ENCODE results near the gene ACTN1. TPM values are rescaled to one million over a fixed set of nuclear protein-coding genes. Genes with fewer than 3 reads are reported as not detected.
A peak's percentile ranks its signal among the peaks of the same experiment; 100 is the strongest.

The ACTN1 gene
- total RNA-seq, 2 experiments from 2014 or later, result 31.9 to 35.1 TPM

DNA sequence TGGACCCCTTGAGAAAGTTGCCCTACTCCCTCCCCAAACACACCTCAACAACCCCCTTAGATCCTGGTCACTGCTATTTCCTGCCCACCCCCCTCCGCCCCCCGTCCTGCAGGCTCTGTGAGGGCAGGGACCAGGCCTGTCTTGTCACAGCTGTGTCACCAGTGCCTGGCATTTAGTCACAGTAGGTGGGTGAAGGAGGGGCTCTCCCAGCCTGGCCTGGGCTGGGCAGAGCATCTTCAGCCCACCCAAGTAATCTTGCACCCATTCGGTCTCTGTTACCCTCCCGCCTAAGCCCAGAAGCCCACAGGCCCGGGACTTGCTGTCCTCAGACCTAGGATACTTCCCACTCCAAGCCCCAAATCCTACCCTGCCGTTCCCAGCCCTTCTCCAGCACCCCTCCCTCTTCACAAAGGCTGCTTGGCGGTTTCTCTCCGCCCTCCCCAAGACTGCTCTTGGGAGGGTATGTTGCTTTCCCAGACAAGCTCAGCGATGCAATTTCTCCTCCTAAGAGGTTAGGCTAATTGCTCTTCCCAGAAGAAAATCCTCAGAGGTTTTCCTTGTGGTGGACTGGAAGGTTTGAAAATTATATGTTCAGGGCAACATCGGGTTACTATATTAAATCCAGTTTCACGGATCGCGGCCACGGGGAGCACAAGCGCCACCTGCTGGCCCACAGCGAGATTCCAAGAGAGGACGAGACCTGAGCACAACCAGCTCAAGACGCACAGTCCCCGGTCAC is 135.5 kb downstream of the ACTN1 start:
- peak; percentile 77 for DNase-seq
- CTCF ChIA-PET, result interaction anchor here (0.6 to 1.8 kb wide), 30 partner anchors 15 to 1484 kb away, joined by 3 to 8 read pairs (median 3); partner anchors contain the start of gene EIF2S1
- POLR2A ChIA-PET, result no interaction called here
- Mint-ChIP-seq H3K9me3 (peaks cover 4% of the 10 kb centered on the region), H3K4me3 (no peak overlapping the region), H3K36me3 (ENCODE audit: low read depth) (peaks cover 5% of the 10 kb centered on the region), H3K4me1 (peaks cover 20% of the 10 kb centered on the region), H3K27me3 (no peaks in the 10 kb centered on the region), H3K27ac (no peak overlapping the region)

DNA sequence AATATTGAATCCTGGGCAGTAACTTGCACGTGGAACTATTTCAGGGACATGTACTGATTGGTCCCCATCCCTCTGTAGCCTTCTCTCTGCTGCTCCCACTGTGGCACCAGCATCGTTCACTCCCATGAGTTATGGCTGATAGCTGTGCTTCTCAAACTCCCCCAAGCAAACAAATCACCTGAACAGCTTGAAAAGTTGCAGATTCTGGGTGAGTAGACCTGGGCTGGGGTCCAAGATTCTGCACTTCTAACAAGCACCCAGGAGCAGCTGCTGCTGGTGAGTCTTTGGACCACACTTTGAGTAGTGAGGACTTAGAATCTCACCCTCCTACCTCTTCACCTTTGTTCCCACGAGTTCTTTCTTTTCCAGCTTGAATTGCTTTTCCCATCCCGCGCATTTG is 136.8 kb downstream of the ACTN1 start:
- no peak for DNase-seq
- no peak overlapping the region for H3K27ac Mint-ChIP-seq
- POLR2A ChIA-PET, result no interaction called here
- H3K36me3 Mint-ChIP-seq (ENCODE audit: low read depth), result peaks cover 6% of the 10 kb centered on the region
- H3K4me3 Mint-ChIP-seq, result no peak overlapping the region
- H3K27me3 Mint-ChIP-seq, result no peaks in the 10 kb centered on the region
- CTCF ChIA-PET, result interaction anchor here (0.9 to 1.8 kb wide), 3 partner anchors 13 to 578 kb away, joined by 3 to 7 read pairs (median 4); no protein-coding TSS in a partner anchor
- H3K4me1 Mint-ChIP-seq, result peaks cover 20% of the 10 kb centered on the region
- peaks cover 4% of the 10 kb centered on the region for H3K9me3 Mint-ChIP-seq

DNA sequence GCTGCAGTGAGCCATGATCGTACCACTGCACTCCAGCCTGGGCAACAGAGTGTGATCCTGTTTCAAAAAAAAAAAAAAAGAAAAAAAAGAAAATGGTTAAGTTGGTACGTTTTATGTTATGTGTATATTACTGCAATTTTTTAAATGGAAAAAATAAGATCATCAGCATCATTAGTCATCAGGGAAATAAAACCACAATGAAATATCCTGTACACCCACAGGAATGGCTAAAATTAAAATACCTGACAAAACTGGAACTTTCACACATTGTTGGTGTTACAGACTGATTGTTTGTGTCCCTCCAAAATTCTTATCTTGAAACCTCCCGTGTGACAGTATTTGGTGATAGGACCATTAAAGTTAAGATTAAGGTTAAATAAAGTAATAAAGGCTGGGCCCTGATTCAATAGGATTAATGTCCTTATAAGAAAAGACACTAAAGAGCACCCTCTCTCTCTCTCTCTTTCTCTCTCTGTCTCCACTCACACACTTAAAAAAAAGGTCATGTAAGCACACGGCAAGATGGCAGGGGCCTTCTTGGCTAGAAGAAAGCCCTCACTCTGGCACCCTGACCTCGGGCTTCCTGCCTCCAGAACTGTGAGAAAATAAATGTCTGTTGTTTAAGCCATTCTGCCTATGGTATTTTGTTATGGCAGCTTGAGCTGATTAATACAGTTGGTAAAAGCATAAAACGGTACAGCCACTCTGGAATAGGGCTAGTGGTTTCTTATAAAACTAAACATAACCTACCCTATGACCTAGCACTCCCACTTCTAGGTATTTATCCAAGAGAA is 137.9 kb downstream of the ACTN1 start:
- no peak overlapping the region for H3K27ac Mint-ChIP-seq
- peaks cover 12% of the 10 kb centered on the region for H3K9me3 Mint-ChIP-seq
- H3K4me1 Mint-ChIP-seq, result peaks cover 22% of the 10 kb centered on the region
- DNase-seq, result no peak
- POLR2A ChIA-PET, result no interaction called here
- CTCF ChIA-PET, result no interaction called here
- H3K4me3 Mint-ChIP-seq, result no peak overlapping the region
- H3K36me3 Mint-ChIP-seq (ENCODE audit: low read depth), result peaks cover 14% of the 10 kb centered on the region
- H3K27me3 Mint-ChIP-seq, result no peaks in the 10 kb centered on the region

DNA sequence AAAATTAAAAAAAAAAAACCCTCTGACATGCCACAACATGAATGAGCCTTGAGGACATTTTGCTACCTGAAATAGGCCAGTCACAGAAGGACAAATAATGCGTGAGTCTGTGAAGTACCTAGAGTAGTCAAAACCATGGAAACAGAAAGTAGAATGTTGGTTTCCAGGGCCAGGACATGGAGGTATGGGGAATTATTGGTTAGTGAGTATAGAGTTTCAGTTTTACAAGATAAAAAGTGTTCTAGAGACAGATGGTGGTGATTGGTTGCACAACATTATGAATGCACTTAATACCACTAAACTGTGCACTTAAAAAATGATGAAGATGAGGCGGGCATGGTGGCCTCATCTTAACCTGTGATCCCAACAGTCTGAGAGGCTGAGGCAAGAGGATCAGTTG is 138.6 kb downstream of the ACTN1 start:
- Mint-ChIP-seq H3K4me3 (no peak overlapping the region), H3K27ac (no peak overlapping the region)
- POLR2A ChIA-PET, result no interaction called here

DNA sequence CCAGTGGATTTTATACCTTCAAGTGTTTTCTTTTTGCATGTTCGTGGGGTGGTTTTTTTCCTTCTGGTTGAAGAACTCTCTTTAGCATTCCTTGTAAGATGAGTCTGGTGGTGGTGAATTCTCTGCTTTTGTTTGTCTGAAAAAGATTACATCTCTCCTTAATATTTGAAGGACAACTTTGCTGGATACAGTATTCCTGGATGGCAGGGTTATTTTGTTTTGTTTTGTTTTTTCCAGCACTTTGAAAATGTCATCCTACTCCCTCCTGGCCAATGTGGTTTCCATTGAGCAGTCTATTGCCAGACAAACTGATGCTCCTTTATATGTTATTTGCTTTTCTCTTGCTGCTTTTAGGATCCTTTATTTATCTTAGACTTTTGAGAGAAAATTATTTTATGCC is 143.0 kb downstream of the ACTN1 start:
- peaks cover 24% of the 10 kb centered on the region for H3K36me3 Mint-ChIP-seq (ENCODE audit: low read depth)
- H3K4me3 Mint-ChIP-seq, result no peak overlapping the region
- DNase-seq, result no peak
- POLR2A ChIA-PET, result no interaction called here
- peaks cover 16% of the 10 kb centered on the region for H3K4me1 Mint-ChIP-seq
- peaks cover 12% of the 10 kb centered on the region for H3K27me3 Mint-ChIP-seq
- H3K27ac Mint-ChIP-seq, result no peak overlapping the region
- peaks cover 30% of the 10 kb centered on the region for H3K9me3 Mint-ChIP-seq
- CTCF ChIA-PET, result no interaction called here

More for the DNA sequence above, 138.6 kb downstream of the ACTN1 start:
- CTCF ChIA-PET, result no interaction called here
- DNase-seq, result no peak
- Mint-ChIP-seq H3K27me3 (no peaks in the 10 kb centered on the region), H3K4me1 (peaks cover 29% of the 10 kb centered on the region), H3K9me3 (peaks cover 19% of the 10 kb centered on the region), H3K36me3 (ENCODE audit: low read depth) (peaks cover 20% of the 10 kb centered on the region)

DNA sequence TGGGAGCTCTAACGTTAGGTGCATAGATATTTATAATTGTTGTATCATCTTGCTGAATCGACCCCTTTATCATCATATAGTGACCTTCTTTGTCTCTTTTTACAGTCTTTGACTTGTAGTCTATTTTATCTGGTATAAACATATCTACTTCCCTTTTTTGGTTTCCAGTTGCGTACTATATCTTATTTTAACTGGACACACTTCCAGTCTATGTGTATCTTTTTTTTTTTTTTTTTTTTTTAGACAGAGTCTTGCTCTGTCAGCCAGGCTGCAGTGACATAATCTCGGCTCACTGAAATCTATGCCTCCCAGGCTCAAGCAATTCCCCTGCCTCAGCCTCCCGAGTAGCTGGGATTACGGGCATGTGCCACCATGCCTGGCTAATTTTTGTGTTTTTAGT is 144.3 kb downstream of the ACTN1 start:
- Mint-ChIP-seq H3K4me3 (no peak overlapping the region), H3K27me3 (peaks cover 18% of the 10 kb centered on the region), H3K36me3 (ENCODE audit: low read depth) (peaks cover 24% of the 10 kb centered on the region), H3K27ac (no peak overlapping the region), H3K4me1 (peaks cover 11% of the 10 kb centered on the region), H3K9me3 (peaks cover 30% of the 10 kb centered on the region)
- ChIA-PET POLR2A (no interaction called here), CTCF (no interaction called here)
- no peak for DNase-seq

DNA sequence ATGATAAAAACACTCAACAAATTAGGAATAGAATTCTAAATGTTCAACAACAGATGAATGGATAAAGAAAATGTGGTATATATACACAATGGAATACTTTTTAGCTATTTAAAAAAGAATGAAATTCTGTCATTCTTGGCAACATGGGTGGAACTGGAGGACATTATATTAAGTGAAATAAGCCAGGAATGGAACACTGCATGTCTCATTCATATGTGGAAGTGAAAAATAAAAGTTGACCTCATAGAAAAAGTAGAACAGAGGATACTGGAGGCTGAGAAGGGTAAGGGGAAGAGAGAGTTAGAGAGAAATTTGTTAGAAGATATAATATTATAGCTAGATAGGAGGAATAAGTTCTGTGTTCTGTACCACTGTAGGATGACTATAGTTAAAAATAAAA is 150.4 kb downstream of the ACTN1 start:
- no peak overlapping the region for H3K27ac Mint-ChIP-seq
- no peak overlapping the region for H3K4me3 Mint-ChIP-seq
- H3K9me3 Mint-ChIP-seq, result peaks cover 6% of the 10 kb centered on the region
- peaks cover 18% of the 10 kb centered on the region for H3K27me3 Mint-ChIP-seq
- no peaks in the 10 kb centered on the region for H3K4me1 Mint-ChIP-seq
- DNase-seq, result no peak
- CTCF ChIA-PET, result interaction anchor here (0.7 to 1.6 kb wide), 6 partner anchors 11 to 1063 kb away, joined by 3 to 4 read pairs (median 3); no protein-coding TSS in a partner anchor
- POLR2A ChIA-PET, result no interaction called here
- H3K36me3 Mint-ChIP-seq (ENCODE audit: low read depth), result peaks cover 2% of the 10 kb centered on the region

DNA sequence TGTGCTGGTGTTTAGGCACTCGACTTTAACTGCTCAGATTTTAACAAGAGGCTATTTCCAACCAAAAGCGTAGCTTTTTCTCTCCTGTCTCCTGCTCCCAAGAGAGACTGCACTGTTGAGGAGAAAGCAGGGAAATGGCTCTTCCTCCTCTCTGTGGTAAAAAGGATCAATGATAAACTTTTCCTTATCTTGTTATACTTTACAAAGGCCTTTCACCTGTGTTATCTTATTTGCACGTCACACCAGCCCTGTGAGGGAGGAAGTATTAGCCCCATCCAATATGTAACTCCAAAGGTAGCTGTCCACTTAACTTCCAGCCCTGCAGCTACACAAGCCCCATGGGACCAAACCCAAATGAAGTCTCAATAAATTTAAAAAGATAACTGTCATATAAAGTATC is 153.4 kb downstream of the ACTN1 start:
- no peaks in the 10 kb centered on the region for H3K36me3 Mint-ChIP-seq (ENCODE audit: low read depth)
- H3K27ac Mint-ChIP-seq, result no peak overlapping the region
- POLR2A ChIA-PET, result no interaction called here
- H3K9me3 Mint-ChIP-seq, result no peaks in the 10 kb centered on the region
- no peak overlapping the region for H3K4me3 Mint-ChIP-seq
- H3K27me3 Mint-ChIP-seq, result peaks cover 8% of the 10 kb centered on the region
- peaks cover 15% of the 10 kb centered on the region for H3K4me1 Mint-ChIP-seq
- no peak for DNase-seq
- CTCF ChIA-PET, result interaction anchor here (0.8 to 1.1 kb wide), 2 partner anchors 9 to 37 kb away, joined by 3 read pairs; no protein-coding TSS in a partner anchor

DNA sequence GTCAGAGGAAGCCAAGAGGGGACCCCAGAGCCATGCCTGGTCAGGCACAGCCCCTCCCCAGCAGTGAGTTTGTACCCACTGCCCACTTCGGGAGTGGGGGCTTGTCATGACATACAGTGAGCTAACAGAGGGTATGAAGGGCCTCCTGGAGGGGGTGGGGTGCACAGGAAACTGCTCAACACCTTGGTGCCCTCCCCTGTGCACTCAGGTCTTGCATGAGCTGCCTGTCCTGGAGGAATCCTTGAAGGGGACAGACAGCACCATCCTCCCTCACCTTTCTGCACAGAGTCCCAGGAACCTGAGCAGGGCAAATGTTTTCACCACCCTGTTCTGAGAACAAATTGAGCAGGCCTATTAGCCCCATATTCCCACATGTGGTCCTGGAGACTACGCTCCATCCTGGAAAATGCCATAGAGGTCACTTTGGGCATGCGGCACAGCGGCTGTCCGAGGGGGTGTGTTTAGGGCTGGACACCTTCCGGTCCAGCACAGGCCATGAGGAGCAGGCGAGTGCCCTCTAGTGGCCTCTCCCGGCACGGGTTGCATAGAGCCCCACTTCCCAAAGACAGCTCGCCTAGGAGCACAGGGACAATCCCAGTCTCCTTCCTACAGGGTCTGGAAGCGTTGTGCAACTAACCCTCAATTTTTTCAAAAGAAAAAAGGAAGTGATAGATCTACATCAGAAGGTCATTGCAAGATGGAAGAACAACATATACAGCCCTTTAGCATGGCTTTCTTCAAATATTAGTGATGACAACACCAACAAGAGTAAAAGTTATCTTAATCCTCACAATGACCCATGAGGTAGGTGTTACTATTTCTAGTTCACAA is 154.4 kb downstream of the ACTN1 start:
- Mint-ChIP-seq H3K27ac (no peak overlapping the region), H3K27me3 (peaks cover 2% of the 10 kb centered on the region), H3K36me3 (ENCODE audit: low read depth) (no peaks in the 10 kb centered on the region), H3K4me3 (no peak overlapping the region), H3K4me1 (peaks cover 25% of the 10 kb centered on the region), H3K9me3 (no peaks in the 10 kb centered on the region)
- no peak for DNase-seq
- ChIA-PET POLR2A (no interaction called here), CTCF (interaction anchor here (0.6 to 1.9 kb wide), 7 partner anchors 8 to 881 kb away, joined by 3 to 7 read pairs (median 4); no protein-coding TSS in a partner anchor)

DNA sequence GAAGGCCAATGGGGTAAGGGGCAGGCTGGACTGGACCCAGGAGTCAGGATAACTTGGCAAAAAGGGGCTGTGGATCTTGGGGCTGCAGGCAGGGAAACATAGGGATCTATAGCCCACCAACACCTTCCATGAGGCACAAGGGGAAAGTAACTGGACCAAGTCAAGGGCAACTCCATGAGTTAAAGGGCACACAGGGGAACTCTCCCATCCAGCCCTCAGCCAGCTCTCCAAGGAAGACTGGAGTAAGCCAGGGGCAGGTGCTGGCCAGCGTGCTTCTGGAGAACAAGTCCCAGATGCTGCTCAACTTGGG is 154.9 kb downstream of the ACTN1 start:
- peaks cover 30% of the 10 kb centered on the region for H3K4me1 Mint-ChIP-seq
- DNase-seq, result no peak
- ChIA-PET POLR2A (no interaction called here), CTCF (interaction anchor here (0.6 to 1.9 kb wide), 5 partner anchors 12 to 881 kb away, joined by 3 to 7 read pairs (median 4); no protein-coding TSS in a partner anchor)
- no peaks in the 10 kb centered on the region for H3K9me3 Mint-ChIP-seq
- peaks cover 2% of the 10 kb centered on the region for H3K27me3 Mint-ChIP-seq
- no peaks in the 10 kb centered on the region for H3K36me3 Mint-ChIP-seq (ENCODE audit: low read depth)
- peak overlapping the region; percentile 2 for H3K27ac Mint-ChIP-seq
- H3K4me3 Mint-ChIP-seq, result no peak overlapping the region
